AG09309 (cell line): ENCODE measurements around the gene KLHL6.

Experiments
- DNase-seq: peaks from one replicate; pipeline ENCODE4 v3.0.0-alpha.2; 2010; ENCODE audit warnings: low read depth
- H3K4me3 ChIP-seq: 2 replicates; pipeline ENCODE4 v1.5.1; 2011; ENCODE audit warnings: mild to moderate bottlenecking, low read depth, low read length, moderate library complexity; ENCODE audit not compliant: control insufficient read depth
- CTCF ChIP-seq: IDR thresholded peaks from 2 replicates; pipeline ENCODE4 v1.5.1; 2011; ENCODE audit warnings: mild to moderate bottlenecking, low read depth, low read length, inconsistent platforms; ENCODE audit not compliant: insufficient read depth, control insufficient read depth; ENCODE audit errors: missing control alignments

KLHL6 gene

GRCh38 chr3:183464480-183464879 lies 91.0 kb downstream of the KLHL6 start:
- H3K4me3 ChIP-seq = no peak overlapping the region
- no peak for TF ChIP-seq CTCF
- no peak for DNase-seq

- TF ChIP-seq CTCF = no peak
- H3K4me3 ChIP-seq = no peak overlapping the region
- DNase-seq = no peak
Observed at GRCh38 chr3:183460081-183461055, 95.1 kb downstream of the KLHL6 start.

GRCh38 chr3:183455089-183455488 lies 100.4 kb downstream of the KLHL6 start:
- DNase-seq = no peak
- no peak for TF ChIP-seq CTCF
- H3K4me3 ChIP-seq = no peak overlapping the region

GRCh38 chr3:183454064-183454463 lies 101.4 kb downstream of the KLHL6 start:
- no peak for DNase-seq
- TF ChIP-seq CTCF = no peak
- no peak overlapping the region for H3K4me3 ChIP-seq

- no peak for DNase-seq
- TF ChIP-seq CTCF = no peak
- no peak overlapping the region for H3K4me3 ChIP-seq
Observed at GRCh38 chr3:183449791-183450190, 105.7 kb downstream of the KLHL6 start.

- no peak for TF ChIP-seq CTCF
- H3K4me3 ChIP-seq = no peak overlapping the region
- DNase-seq = no peak
Observed at GRCh38 chr3:183449391-183449790, 106.1 kb downstream of the KLHL6 start.
